Cardiac muscle cell (in vitro differentiated cells and primary cell): ENCODE data around the gene PTPN20. TPM values are rescaled to one million over a fixed set of nuclear protein-coding genes. Genes with fewer than 3 reads are reported as not detected.
"Not testable (repeated sequence)": the region's sequence is repeated elsewhere in the genome, so short reads cannot be mapped to it uniquely, and the experiment has no call there.

ENCODE experiments used
- DNase-seq, 2 donors: peaks; one replicate each; pipeline versions ENCODE4 v3.0.0 to v3.0.0-alpha.2; 2010 to 2017; ENCODE audit warnings: low read depth in 1 of 2, low spot score in 1 of 2
- H3K27ac ChIP-seq: fragments of 200-600 bp; sonication (generic); 2 replicates; pipeline ENCODE4 v1.5.1; 2016
- H3K27me3 ChIP-seq: fragments of 200-600 bp; sonication (generic); 2 replicates; pipeline ENCODE4 v1.6.0; 2016; ENCODE audit warnings: control low read depth
- H3K36me3 ChIP-seq: fragments of 200-600 bp; sonication (generic); 2 replicates; pipeline ENCODE4 v1.5.1; 2016; ENCODE audit warnings: control low read depth
- H3K4me1 ChIP-seq: fragments of 200-600 bp; sonication (generic); 2 replicates; pipeline ENCODE4 v1.8.1; 2017; ENCODE audit warnings: low read depth, mild to moderate bottlenecking, mixed run types
- H3K4me3 ChIP-seq: fragments of 200-600 bp; sonication (generic); 2 replicates; pipeline ENCODE4 v1.5.1; 2016; ENCODE audit warnings: mild to moderate bottlenecking
- H3K9me3 ChIP-seq: fragments of 200-600 bp; sonication (generic); 2 replicates; pipeline ENCODE4 v1.5.1; 2017; ENCODE audit warnings: low read depth, mild to moderate bottlenecking, control low read depth
- polyA plus RNA-seq: library from polyadenylated mRNA; unstranded; fragments of >200 nt; fragmentation: Nextera tagmentation; extraction: Ambion mirVana; gene quantifications from 2 replicates; pipeline ENCODE4 v1.2.1, GENCODE V29; 2016
- total RNA-seq: library from RNA; depleted of rRNA; stranded (reverse); fragments of >200 nt; gene quantifications from 2 replicates; pipeline ENCODE4 v1.2.3, GENCODE V29; 2016

Gene PTPN20
- total RNA-seq (0.42 and 0.46 TPM in 2 replicates), polyA plus RNA-seq (0.62 TPM in 1 of 2 replicates, not detected in the other)

DNA sequence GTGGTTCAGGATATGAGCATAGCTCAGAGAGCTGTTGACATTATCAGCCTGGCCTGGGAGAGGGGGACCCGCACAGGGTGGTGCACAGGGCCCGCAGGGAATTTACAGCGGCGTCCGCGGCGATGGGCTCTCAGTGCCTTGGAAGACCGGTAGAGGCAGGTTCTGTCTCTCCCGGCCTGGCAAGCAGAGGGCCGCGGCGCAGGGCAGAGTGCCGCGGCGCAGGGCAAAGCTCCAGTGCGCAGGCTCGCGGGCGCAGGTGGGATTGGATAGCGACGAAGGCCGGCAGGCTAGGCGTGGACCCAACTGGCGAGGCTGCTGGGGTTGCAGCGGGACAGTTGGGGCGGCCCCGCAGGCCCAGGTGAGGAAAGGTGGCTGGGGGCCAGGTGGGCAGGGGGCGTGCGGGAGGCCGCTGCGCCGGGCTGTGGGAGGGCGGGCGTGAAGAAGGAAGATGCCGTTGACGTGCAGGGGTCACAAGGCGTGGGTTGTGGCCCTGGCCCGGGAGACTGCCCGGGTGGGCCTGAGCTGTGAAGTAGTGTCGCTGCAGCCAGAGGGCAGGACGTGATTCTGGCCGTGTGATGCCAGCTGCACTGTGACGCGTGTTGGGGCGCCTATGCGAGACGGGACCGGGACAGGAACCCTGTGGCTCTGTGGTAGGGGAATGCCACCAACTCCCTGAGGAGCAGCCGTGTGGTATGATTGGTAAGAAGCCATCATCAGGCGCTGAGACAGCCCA lies at the start of gene PTPN20:
Gene PTPN20 (plus strand): TSS at position 285 of the 733 bp plus-strand sequence. CDS start 21,072 bp downstream, outside the sequence.
- not testable (repeated sequence) for H3K4me3 ChIP-seq, H3K27me3 ChIP-seq, H3K4me1 ChIP-seq, H3K27ac ChIP-seq, H3K9me3 ChIP-seq, H3K36me3 ChIP-seq
- DNase-seq, result peak in 1 of 2 donors; percentile 55

GRCh38 chr10:46869716-46870115 lies 41.5 kb upstream of the PTPN20 start:
- H3K4me1 ChIP-seq, H3K9me3 ChIP-seq, H3K36me3 ChIP-seq, H3K4me3 ChIP-seq, H3K27me3 ChIP-seq, DNase-seq, H3K27ac ChIP-seq: not testable (repeated sequence)

- H3K9me3 ChIP-seq, H3K4me3 ChIP-seq, H3K27me3 ChIP-seq, H3K4me1 ChIP-seq, DNase-seq, H3K36me3 ChIP-seq, H3K27ac ChIP-seq: not testable (repeated sequence)
These were observed 39.6 kb upstream of the PTPN20 start for GRCh38 chr10:46871583-46871982.

DNA sequence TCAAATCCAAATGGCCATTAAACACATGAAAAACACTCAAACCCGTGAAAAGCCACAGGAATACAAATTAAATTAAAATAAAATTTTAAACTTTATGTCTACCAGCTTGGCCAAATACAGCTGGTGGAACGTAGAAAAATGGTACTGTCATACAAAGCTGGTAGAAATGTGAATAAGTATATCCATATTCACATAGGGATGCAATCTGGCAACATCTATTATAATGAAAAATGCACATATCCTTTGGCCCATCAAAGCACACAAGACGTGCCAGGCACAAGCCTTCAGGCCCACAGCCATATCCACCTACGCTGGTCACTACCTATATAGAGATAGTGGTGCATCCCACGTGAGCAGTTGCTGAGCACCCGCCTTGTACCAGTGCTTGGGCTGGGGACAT lies 35.9 kb upstream of the PTPN20 start:
- not testable (repeated sequence) for DNase-seq, H3K27me3 ChIP-seq, H3K4me3 ChIP-seq, H3K27ac ChIP-seq, H3K36me3 ChIP-seq, H3K4me1 ChIP-seq, H3K9me3 ChIP-seq

GRCh38 chr10:46876773-46877172 lies 34.5 kb upstream of the PTPN20 start:
- H3K9me3 ChIP-seq, H3K4me3 ChIP-seq, H3K27me3 ChIP-seq, DNase-seq, H3K36me3 ChIP-seq, H3K4me1 ChIP-seq, H3K27ac ChIP-seq: not testable (repeated sequence)

GRCh38 chr10:46878761-46879160 lies 32.5 kb upstream of the PTPN20 start:
- not testable (repeated sequence) for H3K36me3 ChIP-seq, DNase-seq, H3K9me3 ChIP-seq, H3K4me3 ChIP-seq, H3K27me3 ChIP-seq, H3K4me1 ChIP-seq, H3K27ac ChIP-seq

DNA sequence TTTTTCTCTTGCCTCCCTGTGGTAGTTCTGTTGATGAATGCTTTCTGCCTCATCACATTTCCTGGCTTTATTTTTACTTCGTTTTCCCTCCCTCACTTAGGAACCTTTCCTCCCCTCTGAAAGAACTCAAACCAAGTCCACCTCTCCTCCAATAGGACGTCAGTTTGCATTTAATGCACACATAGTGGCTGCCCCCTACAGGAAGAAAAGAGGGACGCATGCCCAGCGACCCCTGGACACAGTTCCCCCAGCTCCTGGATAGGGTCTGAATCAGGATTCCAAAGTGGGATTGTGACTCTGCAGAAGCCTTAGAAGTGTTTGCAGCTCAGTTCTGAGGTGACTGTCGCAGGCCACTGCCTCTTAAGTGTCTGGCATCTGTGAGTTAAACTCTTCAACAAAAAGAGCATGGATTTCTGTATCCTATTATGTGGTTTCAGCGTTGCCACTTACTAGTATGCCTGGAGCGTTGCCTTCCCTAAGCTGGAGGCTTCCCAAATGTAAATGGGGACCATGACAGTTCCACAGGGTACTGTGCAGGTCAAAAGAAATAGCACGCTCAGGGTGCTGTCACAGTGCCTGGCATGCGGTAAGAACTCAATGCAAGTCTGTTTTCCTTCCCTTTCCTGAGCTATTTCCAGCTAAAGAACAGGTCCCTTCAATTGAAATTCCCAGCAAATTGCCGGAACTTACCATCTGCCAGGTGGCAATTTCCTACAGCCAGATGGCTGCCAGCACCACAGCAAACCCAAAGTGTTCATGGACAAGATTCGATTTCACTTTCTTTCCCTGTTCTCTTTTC lies 20.2 kb upstream of the PTPN20 start:
- H3K27me3 ChIP-seq, H3K4me3 ChIP-seq, H3K4me1 ChIP-seq, DNase-seq, H3K9me3 ChIP-seq, H3K36me3 ChIP-seq, H3K27ac ChIP-seq: not testable (repeated sequence)

DNA sequence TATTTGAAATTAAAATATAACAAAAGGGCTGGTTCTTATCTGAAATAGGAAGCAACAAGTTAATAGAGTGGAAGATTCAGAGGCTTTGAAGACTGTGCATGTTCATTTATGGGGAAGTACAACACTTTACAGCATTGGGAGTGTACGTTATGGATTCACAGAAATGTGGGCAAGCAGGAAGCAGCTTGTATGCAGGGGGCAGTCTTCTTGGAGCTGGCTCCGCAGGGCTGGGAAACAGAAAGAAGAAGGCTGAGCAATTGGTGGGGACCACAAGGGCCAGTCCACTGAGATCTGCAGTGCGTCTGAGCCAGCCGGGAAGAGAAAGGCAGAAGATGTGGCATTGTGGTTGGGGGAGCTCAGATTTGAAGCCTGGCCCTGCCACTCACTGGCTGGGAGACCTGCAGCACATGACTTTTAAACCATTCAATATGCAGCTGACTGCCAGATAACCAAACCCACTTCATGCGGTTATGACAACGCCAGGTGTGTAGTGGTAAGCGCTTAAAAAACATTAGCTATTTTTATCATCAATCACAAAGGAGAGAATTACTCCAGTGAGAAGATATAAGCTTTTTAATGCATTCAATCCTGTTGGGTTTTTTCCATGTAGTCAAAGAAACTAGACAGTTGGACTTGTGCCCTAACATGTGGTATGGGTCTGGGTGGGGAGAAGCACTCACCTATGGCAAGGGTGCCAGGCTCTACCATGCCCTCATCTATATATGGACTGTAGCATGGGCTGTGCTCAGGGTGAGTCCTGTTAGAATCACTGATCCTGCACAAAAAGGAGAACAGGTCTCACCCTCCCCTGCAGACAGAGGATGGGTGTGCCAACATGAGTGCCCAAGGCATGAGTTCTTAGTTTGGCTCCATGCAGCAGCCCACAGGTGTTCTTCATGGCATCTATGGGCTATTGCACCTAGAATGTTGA lies 14.2 kb upstream of the PTPN20 start:
- not testable (repeated sequence) for H3K4me1 ChIP-seq, H3K27me3 ChIP-seq, DNase-seq, H3K4me3 ChIP-seq, H3K36me3 ChIP-seq, H3K9me3 ChIP-seq, H3K27ac ChIP-seq

DNA sequence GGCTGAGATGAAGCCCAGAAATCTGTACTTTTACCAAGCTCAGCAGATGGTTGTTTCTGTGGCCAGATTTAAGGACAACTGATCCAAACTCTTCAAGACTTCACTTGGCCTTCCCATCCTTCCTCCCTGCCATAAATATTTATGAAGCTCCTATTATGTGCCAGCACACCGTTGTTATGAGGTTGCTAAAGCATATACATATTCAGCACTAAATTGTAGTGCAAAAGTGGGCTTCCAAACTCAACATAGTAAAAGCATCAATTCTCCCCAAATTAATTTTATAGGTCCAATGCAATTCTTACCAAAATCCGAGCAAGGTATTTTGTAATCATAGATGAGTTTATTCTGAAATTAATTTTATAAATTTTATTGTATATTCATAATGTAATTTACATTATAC lies 10.0 kb upstream of the PTPN20 start:
- H3K27ac ChIP-seq, DNase-seq, H3K4me3 ChIP-seq, H3K27me3 ChIP-seq, H3K4me1 ChIP-seq, H3K9me3 ChIP-seq, H3K36me3 ChIP-seq: not testable (repeated sequence)

GRCh38 chr10:46903874-46904273 lies 7.4 kb upstream of the PTPN20 start:
- not testable (repeated sequence) for H3K4me1 ChIP-seq, DNase-seq, H3K4me3 ChIP-seq, H3K36me3 ChIP-seq, H3K27ac ChIP-seq, H3K9me3 ChIP-seq, H3K27me3 ChIP-seq

DNA sequence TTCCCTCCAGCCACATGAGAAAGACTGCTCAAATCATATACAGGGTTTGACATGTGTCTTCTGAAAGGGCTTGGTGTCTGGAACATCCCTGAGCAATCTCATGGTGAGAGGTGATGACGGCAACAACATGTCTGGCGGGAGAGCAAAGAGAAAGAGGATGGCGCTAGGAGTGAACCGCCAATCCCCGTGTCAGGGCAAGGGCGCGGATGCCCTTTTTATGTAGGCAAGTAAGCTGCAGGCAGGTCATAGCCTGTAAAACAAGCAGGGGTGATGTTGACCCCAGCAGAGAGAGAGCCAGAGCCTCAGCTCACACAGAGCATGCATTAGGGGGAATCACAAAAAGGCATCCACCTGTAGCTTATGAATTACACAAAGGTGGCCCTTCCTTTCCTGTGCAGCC lies 4.9 kb upstream of the PTPN20 start:
- H3K36me3 ChIP-seq, H3K4me3 ChIP-seq, H3K9me3 ChIP-seq, H3K4me1 ChIP-seq, DNase-seq, H3K27ac ChIP-seq, H3K27me3 ChIP-seq: not testable (repeated sequence)

DNA sequence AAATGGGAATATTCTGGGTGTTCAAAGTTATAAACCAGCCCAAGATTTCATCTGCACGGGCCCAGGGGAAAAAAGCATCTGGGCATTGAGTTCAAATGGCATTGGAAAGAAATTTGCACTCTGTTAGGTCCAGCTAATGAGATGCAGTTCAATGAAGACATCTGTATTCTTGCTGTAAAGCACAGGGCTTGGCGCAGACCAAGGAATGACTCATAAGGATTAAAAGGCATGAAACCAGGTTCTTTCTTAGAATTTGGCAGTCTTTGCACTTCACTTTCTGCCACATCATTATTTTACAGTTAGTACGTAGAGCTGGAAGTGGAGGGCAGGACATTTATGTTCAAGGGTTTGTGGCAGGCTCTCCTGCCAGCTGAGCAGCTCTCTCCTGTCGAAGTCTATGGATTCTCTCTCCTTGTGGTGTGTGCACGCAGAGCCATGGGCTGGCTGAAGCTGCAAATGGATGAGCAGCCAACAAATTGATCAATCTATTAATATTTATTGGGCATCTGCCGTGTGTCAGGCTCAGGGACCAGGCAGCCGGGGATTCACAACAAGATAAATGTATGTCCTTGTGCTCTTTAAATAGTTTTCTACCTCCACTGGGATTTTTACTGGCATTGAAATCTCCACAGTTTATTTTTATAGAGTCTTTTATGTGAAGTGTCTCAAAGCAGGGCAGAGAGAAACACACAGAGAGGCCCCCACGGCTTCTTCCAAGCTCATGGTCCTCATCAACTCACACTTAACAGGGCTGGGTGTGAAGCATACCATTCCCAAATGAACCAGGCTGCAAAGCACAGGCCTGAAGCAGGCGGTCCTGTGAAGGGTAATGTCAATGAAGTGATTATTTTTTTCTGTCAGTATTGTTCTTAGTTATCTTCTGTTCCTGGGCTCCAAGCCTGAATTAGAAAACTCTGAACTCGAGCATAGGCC lies 3.8 kb upstream of the PTPN20 start:
- H3K27me3 ChIP-seq, DNase-seq, H3K27ac ChIP-seq, H3K4me3 ChIP-seq, H3K36me3 ChIP-seq, H3K4me1 ChIP-seq, H3K9me3 ChIP-seq: not testable (repeated sequence)

- not testable (repeated sequence) for H3K9me3 ChIP-seq, H3K27me3 ChIP-seq, H3K36me3 ChIP-seq, DNase-seq, H3K4me3 ChIP-seq, H3K4me1 ChIP-seq, H3K27ac ChIP-seq
These were observed 11.3 kb downstream of the PTPN20 start for GRCh38 chr10:46922498-46922897.
